ENCODE data around the gene ATN1.
A peak's percentile ranks its signal among the peaks of the same experiment; 100 is the strongest.

DNA sequence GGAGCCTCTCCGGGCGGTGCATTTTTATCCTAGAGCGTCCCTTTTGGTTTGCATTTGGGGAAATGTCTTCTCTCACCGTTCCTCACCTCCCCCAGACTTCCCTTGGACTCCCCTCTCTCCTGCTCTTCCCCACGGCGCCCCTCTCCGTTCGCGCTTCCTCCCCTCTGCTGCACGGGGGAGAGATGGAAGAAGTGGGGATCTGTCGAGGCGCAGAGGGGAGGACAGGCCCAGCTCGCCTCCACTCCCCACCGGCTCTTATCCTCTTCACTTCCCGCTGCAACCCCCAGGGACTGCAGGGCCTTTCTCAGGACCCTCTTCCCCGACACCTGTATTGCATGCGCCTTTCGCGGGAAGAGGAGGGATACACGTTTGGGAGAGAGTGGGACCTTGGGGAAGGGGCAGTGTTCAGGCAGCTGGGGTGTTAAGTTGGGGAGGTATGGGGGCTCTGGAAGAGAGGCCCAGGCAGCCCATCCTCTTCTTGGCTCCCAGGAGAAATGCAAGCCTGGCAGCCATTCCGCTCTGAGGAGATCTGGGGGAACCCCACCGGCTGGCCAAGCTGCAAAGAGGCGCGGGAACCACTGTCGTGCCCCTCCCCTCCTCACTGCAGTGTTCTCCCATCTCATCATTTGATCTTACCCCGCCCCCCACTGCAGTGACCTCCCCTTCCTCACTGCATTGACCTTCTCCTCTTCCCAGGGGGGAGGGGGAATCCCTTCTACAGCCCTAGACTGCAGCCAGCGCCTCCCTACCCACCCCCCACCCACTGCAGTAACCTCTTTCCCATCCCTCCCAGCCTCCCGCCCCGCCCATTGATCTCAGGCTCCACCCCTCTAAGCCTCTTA, 12.6 kb upstream of the ATN1 start:
- TF ChIP-seq, protein P1, sequence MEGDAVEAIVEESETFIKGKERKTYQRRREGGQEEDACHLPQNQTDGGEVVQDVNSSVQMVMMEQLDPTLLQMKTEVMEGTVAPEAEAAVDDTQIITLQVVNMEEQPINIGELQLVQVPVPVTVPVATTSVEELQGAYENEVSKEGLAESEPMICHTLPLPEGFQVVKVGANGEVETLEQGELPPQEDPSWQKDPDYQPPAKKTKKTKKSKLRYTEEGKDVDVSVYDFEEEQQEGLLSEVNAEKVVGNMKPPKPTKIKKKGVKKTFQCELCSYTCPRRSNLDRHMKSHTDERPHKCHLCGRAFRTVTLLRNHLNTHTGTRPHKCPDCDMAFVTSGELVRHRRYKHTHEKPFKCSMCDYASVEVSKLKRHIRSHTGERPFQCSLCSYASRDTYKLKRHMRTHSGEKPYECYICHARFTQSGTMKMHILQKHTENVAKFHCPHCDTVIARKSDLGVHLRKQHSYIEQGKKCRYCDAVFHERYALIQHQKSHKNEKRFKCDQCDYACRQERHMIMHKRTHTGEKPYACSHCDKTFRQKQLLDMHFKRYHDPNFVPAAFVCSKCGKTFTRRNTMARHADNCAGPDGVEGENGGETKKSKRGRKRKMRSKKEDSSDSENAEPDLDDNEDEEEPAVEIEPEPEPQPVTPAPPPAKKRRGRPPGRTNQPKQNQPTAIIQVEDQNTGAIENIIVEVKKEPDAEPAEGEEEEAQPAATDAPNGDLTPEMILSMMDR (IDR thresholded peaks at IDR 0.05), result peak in 1 of 5 experiments; percentile 6
- no peak for TF ChIP-seq POLR2A (IDR thresholded peaks at IDR 0.05)

All from transverse colon (tissue), 3 donors.